IPS DF 6.9 (cell line): ENCODE data around the gene SPAG16.

ENCODE experiments used
- DNase-seq: peaks from one replicate; pipeline ENCODE4 v3.0.0-alpha.2; 2013; ENCODE audit warnings: low read depth, low spot score
- H3K27ac ChIP-seq: one replicate; pipeline ENCODE4 v1.5.1; 2013; ENCODE audit warnings: low read length, control low read depth
- H3K27me3 ChIP-seq: 2 replicates; pipeline ENCODE4 v1.6.1; 2013; ENCODE audit warnings: mild to moderate bottlenecking, low read length; ENCODE audit not compliant: control insufficient read depth, insufficient read depth
- H3K36me3 ChIP-seq: 2 replicates; pipeline ENCODE4 v1.6.1; 2013; ENCODE audit warnings: low read length; ENCODE audit not compliant: control insufficient read depth, insufficient read depth
- H3K4me1 ChIP-seq: 2 replicates; pipeline ENCODE4 v1.6.1; 2013; ENCODE audit warnings: low read length; ENCODE audit not compliant: control insufficient read depth, insufficient read depth
- H3K4me3 ChIP-seq: 2 replicates; pipeline ENCODE4 v1.5.1; 2013; ENCODE audit warnings: mild to moderate bottlenecking, low read length
- H3K9me3 ChIP-seq: 2 replicates; pipeline ENCODE4 v1.6.1; 2013; ENCODE audit warnings: low read length, inconsistent platforms; ENCODE audit not compliant: control insufficient read depth, insufficient read depth
- WGBS: extraction: QIAGEN DNeasy Blood & Tissue Kit; methylation state at CpG from one replicate; pipeline ENCODE4 v1.1.7; 2013; ENCODE audit warnings: mixed read lengths, missing lambda C conversion rate; ENCODE audit not compliant: insufficient read length, insufficient coverage; 5-methylcytosine and 5-hydroxymethylcytosine counted together

SPAG16 gene

DNA sequence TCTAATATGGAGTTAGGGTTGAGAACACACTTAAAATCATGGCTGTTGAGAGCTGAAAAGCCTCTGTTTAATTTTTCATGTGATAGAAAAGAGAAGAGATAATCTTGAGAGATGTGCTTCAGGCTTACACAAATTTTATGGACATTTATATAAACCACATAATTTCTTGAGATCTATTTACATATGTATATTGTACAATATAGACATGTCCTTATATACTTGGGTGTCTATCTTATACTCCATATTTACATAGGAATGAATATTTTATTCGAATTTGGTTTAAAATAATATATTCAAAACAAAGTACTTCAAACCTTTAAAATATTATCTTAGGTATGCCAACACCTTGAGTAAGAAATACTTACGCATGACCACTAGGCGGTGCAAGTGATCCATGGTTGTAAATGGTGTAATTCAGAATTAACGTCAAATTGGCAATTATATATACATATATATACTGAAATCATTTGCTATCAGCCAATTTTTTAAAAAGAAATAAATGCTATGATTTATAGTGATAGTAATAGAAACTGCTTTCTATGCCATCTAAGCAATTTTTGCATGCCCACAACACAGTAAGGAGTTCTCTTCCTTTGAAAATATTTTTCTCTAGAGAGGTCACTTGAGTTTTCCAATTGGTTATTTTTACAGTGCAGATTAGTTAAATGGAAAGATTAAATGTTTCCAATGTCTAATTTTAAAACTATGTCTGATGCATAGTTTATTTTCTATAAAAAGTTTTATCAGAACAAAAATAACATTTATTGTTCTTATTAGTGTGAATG lies 37.6 kb upstream of the SPAG16 start:
- Histone ChIP-seq H3K4me3 (no peak overlapping the region), H3K27me3 (no peaks in the 10 kb centered on the region), H3K4me1 (no peaks in the 10 kb centered on the region), H3K36me3 (no peaks in the 10 kb centered on the region), H3K9me3 (no peaks in the 10 kb centered on the region), H3K27ac (no peak overlapping the region)
- peak; percentile 33 for DNase-seq
- no CpG with 5 or more reads among the region's 4 CpGs for WGBS

DNA sequence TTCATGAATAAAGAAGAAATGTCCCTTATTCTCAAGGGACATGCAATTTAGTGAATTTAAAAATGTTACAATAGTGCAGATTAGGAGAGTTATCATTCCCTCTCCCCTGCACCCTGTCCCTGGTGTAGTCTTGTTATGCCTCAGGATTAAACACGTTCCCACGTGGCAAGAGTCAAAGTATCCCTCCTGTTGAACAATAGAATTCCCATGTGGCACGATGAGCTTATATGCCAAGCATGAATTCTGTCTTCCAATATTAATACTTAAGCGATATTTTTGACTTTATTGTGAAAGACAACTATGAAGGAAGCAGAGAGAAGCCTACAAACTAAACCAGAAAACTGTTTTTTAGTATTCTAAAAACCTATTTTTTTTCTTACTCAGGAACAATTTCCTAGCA lies 36.7 kb upstream of the SPAG16 start:
- Histone ChIP-seq H3K9me3 (no peaks in the 10 kb centered on the region), H3K27me3 (no peaks in the 10 kb centered on the region), H3K4me1 (no peaks in the 10 kb centered on the region), H3K4me3 (no peak overlapping the region), H3K36me3 (no peaks in the 10 kb centered on the region), H3K27ac (no peak overlapping the region)
- no peak for DNase-seq
- no CpG with 5 or more reads among the region's 4 CpGs for WGBS

DNA sequence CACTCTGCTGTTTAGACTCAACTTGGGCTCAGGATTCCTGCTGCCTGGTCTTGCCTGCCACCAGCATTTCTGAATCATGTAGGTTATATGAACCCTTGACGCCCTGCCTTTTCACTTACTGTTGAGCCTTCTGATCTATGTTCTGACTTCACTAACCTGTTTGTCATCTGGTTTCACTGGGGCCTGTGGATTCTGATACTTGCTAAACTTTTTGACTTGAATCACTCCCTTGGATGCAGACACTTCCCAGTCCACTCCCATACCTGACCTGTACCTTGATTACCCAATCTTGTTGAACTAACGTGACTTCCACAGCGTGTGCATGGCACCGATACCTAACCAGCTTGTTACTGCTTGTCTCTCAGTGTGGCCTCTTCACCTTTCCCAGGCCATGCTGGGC lies 35.6 kb upstream of the SPAG16 start:
- H3K4me1 ChIP-seq = no peaks in the 10 kb centered on the region
- H3K36me3 ChIP-seq = no peaks in the 10 kb centered on the region
- H3K4me3 ChIP-seq = no peak overlapping the region
- DNase-seq = no peak
- no peaks in the 10 kb centered on the region for H3K9me3 ChIP-seq
- H3K27me3 ChIP-seq = no peaks in the 10 kb centered on the region
- WGBS = no CpG with 5 or more reads among the region's 4 CpGs
- no peak overlapping the region for H3K27ac ChIP-seq

DNA sequence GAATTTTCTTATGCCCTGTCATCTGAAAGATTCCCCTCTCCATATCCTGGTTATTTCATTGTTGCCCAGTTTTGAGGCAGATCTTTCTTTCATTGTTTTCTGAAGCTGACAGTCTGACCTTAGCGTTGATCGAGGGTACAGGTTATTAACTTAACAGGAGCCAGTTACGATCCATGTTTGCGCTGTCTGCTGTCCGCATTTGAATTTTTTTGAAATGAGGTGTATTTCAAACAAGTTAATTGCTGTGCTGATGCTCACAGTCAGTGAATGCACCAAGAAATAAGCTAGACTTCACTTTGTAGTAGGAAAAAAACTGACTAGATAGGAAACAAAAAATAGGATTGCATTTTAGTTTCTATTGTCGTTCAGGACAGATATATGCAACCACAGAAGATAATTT lies 34.8 kb upstream of the SPAG16 start:
- DNase-seq = no peak
- Histone ChIP-seq H3K27ac (no peak overlapping the region), H3K36me3 (no peaks in the 10 kb centered on the region), H3K4me3 (no peak overlapping the region), H3K4me1 (no peaks in the 10 kb centered on the region), H3K9me3 (no peaks in the 10 kb centered on the region), H3K27me3 (no peaks in the 10 kb centered on the region)
- no CpG with 5 or more reads among the region's 6 CpGs for WGBS

DNA sequence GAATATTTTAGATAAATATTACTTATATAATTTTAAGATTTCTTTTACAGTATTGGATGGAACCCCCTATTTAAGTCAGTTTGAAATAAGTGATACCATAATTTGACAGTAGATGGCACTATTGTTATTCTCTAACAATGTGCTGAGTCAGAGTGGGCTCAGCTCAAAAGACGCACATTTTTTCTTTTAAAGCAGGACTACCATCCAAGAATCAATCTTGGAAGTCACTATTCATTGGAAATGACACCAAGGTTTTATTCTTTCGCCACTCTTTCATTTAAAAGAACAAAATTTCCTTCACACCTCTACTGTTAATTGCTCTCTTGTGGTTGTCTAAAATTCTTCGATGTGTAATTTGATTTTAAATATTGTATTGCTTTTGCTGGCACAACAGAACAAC lies 32.6 kb upstream of the SPAG16 start:
- WGBS = no CpG with 5 or more reads among the region's 3 CpGs

DNA sequence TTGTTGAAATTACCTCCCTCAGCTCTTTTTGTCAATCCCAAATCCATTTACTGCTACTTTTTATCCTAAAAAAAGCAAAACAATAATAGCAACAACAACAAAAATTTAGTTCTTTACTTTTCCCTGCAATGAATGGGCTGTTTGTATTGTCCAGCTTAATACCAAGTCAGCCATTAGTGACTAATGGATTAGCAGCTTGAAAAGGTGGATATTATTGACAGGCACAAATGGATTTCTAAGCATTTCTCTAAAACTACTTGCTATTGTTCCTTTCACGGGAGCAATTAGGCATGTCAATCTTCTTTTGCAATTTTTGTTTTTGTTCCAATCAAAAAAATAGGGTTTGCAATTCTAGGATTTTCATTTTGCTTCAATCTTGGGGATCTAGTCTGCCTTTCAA lies 32.1 kb upstream of the SPAG16 start:
- DNase-seq = no peak
- Histone ChIP-seq H3K4me3 (no peak overlapping the region), H3K36me3 (no peaks in the 10 kb centered on the region), H3K9me3 (no peaks in the 10 kb centered on the region), H3K27ac (no peak overlapping the region), H3K4me1 (no peaks in the 10 kb centered on the region), H3K27me3 (no peaks in the 10 kb centered on the region)
- no CpG with 5 or more reads among the region's 1 CpG for WGBS

More for the DNA sequence above, 32.6 kb upstream of the SPAG16 start:
- peak; percentile 45 for DNase-seq
- Histone ChIP-seq H3K27ac (no peak overlapping the region), H3K4me3 (no peak overlapping the region), H3K4me1 (no peaks in the 10 kb centered on the region), H3K9me3 (no peaks in the 10 kb centered on the region), H3K27me3 (no peaks in the 10 kb centered on the region), H3K36me3 (no peaks in the 10 kb centered on the region)

DNA sequence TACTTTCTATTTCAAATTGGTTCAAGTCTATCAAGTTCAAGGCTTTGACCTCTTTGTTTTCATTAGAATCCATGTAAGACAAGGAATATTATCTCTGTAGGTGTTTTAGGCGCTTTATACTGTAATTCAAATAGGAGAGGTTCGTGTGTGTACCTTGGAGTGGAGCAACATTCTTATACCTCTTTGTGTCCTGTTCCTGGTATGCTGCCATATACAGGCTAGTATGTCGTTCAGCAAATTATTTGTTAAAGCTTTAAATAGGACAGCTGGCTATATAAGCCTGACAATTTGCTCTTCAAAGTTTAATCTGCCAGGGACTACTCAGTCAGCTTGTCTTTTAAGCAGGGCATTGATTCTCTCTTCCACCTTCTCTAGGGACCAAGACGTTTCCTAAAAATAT lies 31.1 kb upstream of the SPAG16 start:
- Histone ChIP-seq H3K36me3 (no peaks in the 10 kb centered on the region), H3K9me3 (no peaks in the 10 kb centered on the region), H3K4me3 (no peak overlapping the region), H3K27me3 (no peaks in the 10 kb centered on the region), H3K27ac (no peak overlapping the region), H3K4me1 (no peaks in the 10 kb centered on the region)
- no CpG with 5 or more reads among the region's 4 CpGs for WGBS
- DNase-seq = no peak

DNA sequence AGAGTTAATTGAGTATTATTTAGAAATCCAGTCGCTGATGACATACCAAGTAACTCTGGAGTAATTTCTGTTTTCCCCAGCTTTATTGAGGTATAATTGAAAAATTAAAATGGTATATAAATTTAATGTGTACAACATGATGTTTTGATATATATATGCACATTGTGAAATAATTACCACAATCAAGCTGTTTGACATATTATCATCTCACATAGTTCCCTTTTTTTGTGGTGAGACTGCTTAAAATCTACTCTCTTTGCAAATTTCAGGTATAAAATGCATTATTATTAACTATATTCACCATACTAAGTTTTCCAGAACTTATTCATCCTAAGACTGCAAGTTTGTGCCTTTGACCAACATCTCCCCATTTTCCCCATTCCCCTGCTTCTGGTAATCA lies 25.0 kb upstream of the SPAG16 start:
- Histone ChIP-seq H3K4me3 (no peak overlapping the region), H3K36me3 (no peaks in the 10 kb centered on the region), H3K27ac (no peak overlapping the region), H3K9me3 (no peaks in the 10 kb centered on the region), H3K4me1 (no peaks in the 10 kb centered on the region), H3K27me3 (no peaks in the 10 kb centered on the region)
- no peak for DNase-seq
- no CpG with 5 or more reads among the region's 1 CpG for WGBS

DNA sequence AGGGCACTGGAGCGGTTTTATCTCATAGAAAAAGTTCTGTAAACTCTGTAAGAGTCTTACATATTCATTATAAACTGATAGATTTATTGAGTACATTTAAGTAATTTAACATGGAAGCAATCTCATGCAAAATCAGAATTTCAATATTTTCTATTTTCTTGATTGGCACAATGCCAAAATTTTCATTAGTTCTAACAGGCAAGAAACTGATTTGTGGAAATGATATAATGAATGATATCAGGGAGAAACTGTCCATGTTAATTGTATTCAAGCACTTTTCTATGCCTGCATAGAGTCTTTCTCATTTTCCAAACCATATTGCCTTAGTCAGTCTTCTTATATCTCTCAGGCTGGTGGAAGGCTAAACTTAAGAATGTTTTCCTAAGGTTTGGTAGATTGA lies 23.0 kb upstream of the SPAG16 start:
- H3K4me3 ChIP-seq = no peak overlapping the region
- WGBS = no CpG with 5 or more reads among the region's 1 CpG
- H3K27ac ChIP-seq = no peak overlapping the region
- no peaks in the 10 kb centered on the region for H3K4me1 ChIP-seq
- H3K36me3 ChIP-seq = no peaks in the 10 kb centered on the region
- no peak for DNase-seq
- no peaks in the 10 kb centered on the region for H3K9me3 ChIP-seq
- no peaks in the 10 kb centered on the region for H3K27me3 ChIP-seq

DNA sequence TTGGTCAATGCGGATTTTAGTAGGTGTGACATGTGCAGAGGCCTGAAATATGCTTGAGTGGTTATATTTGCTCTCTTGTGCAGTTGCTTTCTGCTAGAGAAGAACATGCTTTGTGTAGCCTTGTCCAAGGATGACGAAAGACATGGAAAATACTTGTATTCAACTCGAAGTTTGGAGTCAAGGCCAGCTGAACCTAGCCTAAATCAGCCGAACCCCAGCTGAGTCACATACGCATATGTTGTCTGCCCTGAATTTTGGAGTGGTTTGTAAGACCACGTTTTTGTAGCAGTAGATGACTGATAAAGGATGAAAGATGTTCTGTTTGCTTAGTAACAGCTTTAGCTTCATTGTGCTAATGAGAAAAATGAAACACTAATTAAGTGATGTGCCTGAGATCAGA lies 22.5 kb upstream of the SPAG16 start:
- Histone ChIP-seq H3K4me3 (no peak overlapping the region), H3K27me3 (no peaks in the 10 kb centered on the region), H3K9me3 (no peaks in the 10 kb centered on the region), H3K27ac (no peak overlapping the region), H3K4me1 (no peaks in the 10 kb centered on the region), H3K36me3 (no peaks in the 10 kb centered on the region)
- WGBS = no CpG with 5 or more reads among the region's 6 CpGs
- DNase-seq = no peak

DNA sequence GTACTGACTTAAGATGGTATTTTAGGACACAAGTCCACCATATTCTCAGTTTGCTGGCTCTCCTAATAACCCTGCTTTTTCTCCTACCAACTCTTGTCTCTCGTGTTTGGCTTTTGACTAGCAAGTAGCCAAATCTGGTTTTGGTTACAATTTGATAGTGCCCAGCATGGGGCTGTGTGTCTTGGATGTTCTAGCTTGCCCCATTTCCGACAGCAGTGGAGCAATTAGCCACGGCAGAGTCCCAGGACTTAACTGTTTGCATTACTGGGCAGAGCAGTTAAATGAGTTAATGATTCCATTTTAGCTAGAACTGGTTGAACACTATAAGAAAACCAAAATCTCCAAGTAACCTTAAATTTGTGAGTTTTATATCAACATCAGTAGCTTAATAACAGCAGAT lies 18.6 kb upstream of the SPAG16 start:
- Histone ChIP-seq H3K27ac (no peak overlapping the region), H3K4me3 (no peak overlapping the region), H3K27me3 (no peaks in the 10 kb centered on the region), H3K9me3 (no peaks in the 10 kb centered on the region), H3K36me3 (no peaks in the 10 kb centered on the region), H3K4me1 (no peaks in the 10 kb centered on the region)
- no peak for DNase-seq
- no CpG with 5 or more reads among the region's 3 CpGs for WGBS
